NCI-H1105 treated with DMSO at 0.1 percent for 48 hours (cell line): ENCODE measurements around the gene USH1C.

Experiments used
- DNase-seq: peaks from one replicate; lab custom pipeline; 2025; lab: John Stamatoyannopoulos, UW

Gene USH1C

GRCh38 chr11:17471501-17471900 lies 72.7 kb downstream of the USH1C start:
- DNase-seq, result no peak

GRCh38 chr11:17469998-17470397 lies 74.2 kb downstream of the USH1C start:
- DNase-seq, result no peak

- DNase-seq, result no peak
Measured at GRCh38 chr11:17468122-17468521, 76.1 kb downstream of the USH1C start.

- no peak for DNase-seq
Measured at GRCh38 chr11:17463546-17464174, 80.6 kb downstream of the USH1C start.

GRCh38 chr11:17462940-17463339 lies 81.3 kb downstream of the USH1C start:
- DNase-seq, result no peak

- DNase-seq, result no peak
Measured at GRCh38 chr11:17460406-17460805, 83.8 kb downstream of the USH1C start.

GRCh38 chr11:17459236-17459896 lies 84.8 kb downstream of the USH1C start:
- DNase-seq, result no peak

GRCh38 chr11:17458268-17458667 lies 85.9 kb downstream of the USH1C start:
- DNase-seq, result no peak

GRCh38 chr11:17457396-17458173 lies 86.6 kb downstream of the USH1C start:
- DNase-seq, result no peak

- no peak for DNase-seq
Measured at GRCh38 chr11:17452668-17453067, 91.5 kb downstream of the USH1C start.

- DNase-seq, result no peak
Measured at GRCh38 chr11:17449158-17449557, 95.1 kb downstream of the USH1C start.

- DNase-seq, result no peak
Measured at GRCh38 chr11:17446482-17446881, 97.7 kb downstream of the USH1C start.

GRCh38 chr11:17445240-17445795 lies 98.9 kb downstream of the USH1C start:
- DNase-seq, result no peak

GRCh38 chr11:17443926-17444690 lies 100.1 kb downstream of the USH1C start:
- DNase-seq, result no peak
